ENCODE data around the gene EFNA2.
"Not testable (repeated sequence)": the region's sequence is repeated elsewhere in the genome, so short reads cannot be mapped to it uniquely, and the experiment has no call there.

Gene EFNA2

GRCh38 chr19:1285737-1286360, at the start of gene EFNA2:
Gene EFNA2 (plus strand): TSS chr19:1285873. CDS start chr19:1286169, 296 bp downstream.
- peak within 1 kb of the TSS; percentile 17 for H3K4me3 ChIP-seq (ENCODE audit: low read depth, low read length)

GRCh38 chr19:1236576-1236975, 49.1 kb upstream of the EFNA2 start:
- H3K4me3 ChIP-seq (ENCODE audit: low read depth, low read length): peak overlapping the region; percentile 69

- peak overlapping the region; percentile 69 for H3K4me3 ChIP-seq (ENCODE audit: low read depth, low read length)
Measured at GRCh38 chr19:1237027-1237659, 48.5 kb upstream of the EFNA2 start.

GRCh38 chr19:1237754-1238368, 47.8 kb upstream of the EFNA2 start, which contains the start of gene CBARP:
Gene CBARP (minus strand): TSS chr19:1238005. CDS start chr19:1236100, 1,905 bp downstream.
- peak within 1 kb of the TSS; percentile 69 for H3K4me3 ChIP-seq (ENCODE audit: low read depth, low read length)

GRCh38 chr19:1238369-1239303, 47.0 kb upstream of the EFNA2 start:
- H3K4me3 ChIP-seq (ENCODE audit: low read depth, low read length): peak overlapping the region; percentile 27

GRCh38 chr19:1239420-1239795, 46.3 kb upstream of the EFNA2 start:
- H3K4me3 ChIP-seq (ENCODE audit: low read depth, low read length): no peak overlapping the region

DNA sequence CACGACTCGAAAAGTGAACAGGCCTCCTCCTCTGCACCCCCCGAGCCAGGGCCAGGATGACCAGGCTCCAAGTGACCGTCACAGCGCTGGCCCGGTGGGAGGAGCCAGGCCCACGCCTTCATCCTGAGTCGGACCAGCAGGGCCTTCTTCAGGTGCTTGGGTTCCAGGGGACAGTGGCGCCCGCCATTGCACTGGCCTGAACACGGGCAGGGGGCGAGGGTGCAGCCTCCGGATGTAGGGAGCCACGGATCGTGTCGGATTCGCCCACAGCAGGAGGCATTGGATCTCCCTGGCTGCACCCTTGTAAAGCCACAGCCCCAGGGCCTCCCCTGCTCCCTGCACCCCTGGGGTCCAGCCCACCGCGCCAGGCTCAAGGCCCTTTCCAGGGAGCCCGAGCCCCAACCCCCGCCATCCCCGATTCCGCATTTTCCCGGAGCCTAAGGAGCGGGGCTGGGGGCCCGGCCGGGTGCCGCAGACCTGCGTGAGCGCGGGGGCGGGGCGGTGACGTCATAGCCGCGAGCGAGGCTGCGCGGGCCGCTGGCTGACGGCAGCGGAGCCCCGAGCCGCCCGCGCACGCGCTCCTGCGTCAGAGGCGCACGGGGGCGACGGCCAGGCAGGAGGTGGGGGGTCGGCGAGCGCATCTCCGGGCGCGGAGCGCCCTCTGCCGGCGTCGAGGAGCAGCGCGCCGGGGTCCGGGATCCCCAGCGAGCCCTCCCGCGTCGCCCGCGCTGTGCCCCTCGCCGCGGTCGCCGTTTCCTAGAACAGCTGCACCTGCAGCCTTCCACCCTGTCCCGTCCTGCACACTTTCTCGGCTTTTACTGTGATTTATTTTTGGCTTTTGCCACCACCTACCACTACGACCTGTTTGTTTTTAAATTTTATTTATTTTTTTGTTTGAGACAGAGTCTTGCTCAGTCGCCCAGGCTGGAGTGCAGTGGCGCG, 45.6 kb upstream of the EFNA2 start:
- peak overlapping the region; percentile 45 for H3K4me3 ChIP-seq (ENCODE audit: low read depth, low read length)

DNA sequence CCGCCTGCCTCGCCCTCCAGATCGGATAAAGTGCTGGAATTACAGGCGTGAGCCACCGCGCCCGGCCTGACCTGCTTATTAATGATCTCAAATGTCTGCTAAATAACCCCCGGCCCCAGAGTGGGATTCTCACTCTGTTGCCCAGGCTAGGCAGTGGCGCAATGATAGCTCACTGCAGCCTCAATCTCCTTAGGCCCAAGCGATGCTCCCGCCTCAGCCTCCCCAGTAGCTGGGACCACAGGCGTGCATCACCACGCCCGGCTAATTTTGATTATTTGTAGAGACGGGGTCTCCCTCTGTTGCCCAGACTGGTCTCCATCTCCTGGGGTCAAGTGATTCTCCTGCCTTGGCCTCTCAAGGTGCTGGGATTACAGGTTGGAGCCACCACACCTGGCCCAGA, 44.7 kb upstream of the EFNA2 start:
- no peak overlapping the region for H3K4me3 ChIP-seq (ENCODE audit: low read depth, low read length)

- peak within 1 kb of the TSS; percentile 67 for H3K4me3 ChIP-seq (ENCODE audit: low read depth, low read length)
Measured at GRCh38 chr19:1241417-1242095, 44.1 kb upstream of the EFNA2 start, which contains the start of gene ATP5F1D. Gene ATP5F1D (plus strand): TSS chr19:1241751. CDS start chr19:1241851, 100 bp downstream.

GRCh38 chr19:1243768-1244692, 41.6 kb upstream of the EFNA2 start:
- H3K4me3 ChIP-seq (ENCODE audit: low read depth, low read length): no peak overlapping the region

- H3K4me3 ChIP-seq (ENCODE audit: low read depth, low read length): no peak overlapping the region
Measured at GRCh38 chr19:1244693-1245451, 40.8 kb upstream of the EFNA2 start.

- no peak overlapping the region for H3K4me3 ChIP-seq (ENCODE audit: low read depth, low read length)
Measured at GRCh38 chr19:1245494-1246264, 40.0 kb upstream of the EFNA2 start.

GRCh38 chr19:1246265-1247087, 39.2 kb upstream of the EFNA2 start:
- H3K4me3 ChIP-seq (ENCODE audit: low read depth, low read length): not testable (repeated sequence)

DNA sequence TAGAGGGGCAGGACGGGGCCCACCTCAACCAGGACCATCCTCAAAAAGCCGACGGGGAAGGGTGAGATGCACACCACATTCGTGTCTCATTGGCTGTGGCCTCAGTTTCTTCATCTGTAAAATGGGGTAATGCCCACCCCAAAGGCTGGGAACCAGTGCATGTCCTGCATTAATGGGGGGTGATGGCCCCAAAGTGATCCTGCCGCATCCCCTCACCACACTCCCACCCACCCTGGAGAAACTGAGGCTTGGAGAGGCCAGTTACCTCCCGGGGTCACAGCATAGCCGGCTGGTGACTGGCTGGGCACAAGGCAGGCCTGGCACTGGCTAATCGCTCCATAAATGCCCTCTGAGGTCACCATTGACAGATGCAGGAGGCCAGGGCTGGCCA, 37.9 kb upstream of the EFNA2 start:
- peak overlapping the region; percentile 28 for H3K4me3 ChIP-seq (ENCODE audit: low read depth, low read length)

GRCh38 chr19:1248139-1248785, 37.4 kb upstream of the EFNA2 start, which contains the start of gene MIDN:
Gene MIDN (plus strand): TSS chr19:1248583. CDS start chr19:1250297, 1,714 bp downstream.
- H3K4me3 ChIP-seq (ENCODE audit: low read depth, low read length): peak within 1 kb of the TSS; percentile 70

All from iPS-11a (cell line).